Activated T-cell treated with anti-CD3 and anti-CD28 coated beads, Interleukin-2, amount 50 U/mL, for 1 hour (primary cell): ENCODE data around the gene SNRK.
A peak's percentile ranks its signal among the peaks of the same experiment; 100 is the strongest.
"Not testable (repeated sequence)": the region's sequence is repeated elsewhere in the genome, so short reads cannot be mapped to it uniquely, and the experiment has no call there.

Experiments
- DNase-seq: peaks from one replicate; pipeline ENCODE4 v3.0.0-alpha.2; 2020

SNRK gene

GRCh38 chr3:43346978-43347749, 60.8 kb downstream of the SNRK start:
- peak; percentile 39 for DNase-seq

- DNase-seq, result no peak
Observed at GRCh38 chr3:43347774-43348173, 61.4 kb downstream of the SNRK start.

GRCh38 chr3:43348350-43348749, 62.0 kb downstream of the SNRK start:
- DNase-seq, result no peak

GRCh38 chr3:43348852-43349574, 62.7 kb downstream of the SNRK start:
- DNase-seq, result peak; percentile 14

- no peak for DNase-seq
Observed at GRCh38 chr3:43349716-43350115, 63.4 kb downstream of the SNRK start.

GRCh38 chr3:43353393-43353792, 67.1 kb downstream of the SNRK start:
- DNase-seq, result no peak

GRCh38 chr3:43353923-43354670, 67.8 kb downstream of the SNRK start:
- DNase-seq, result no peak

- DNase-seq, result not testable (repeated sequence)
Observed at GRCh38 chr3:43356033-43356432, 69.7 kb downstream of the SNRK start.

- DNase-seq, result no peak
Observed at GRCh38 chr3:43361077-43361476, 74.7 kb downstream of the SNRK start.

GRCh38 chr3:43362183-43362582, 75.8 kb downstream of the SNRK start:
- DNase-seq, result no peak

- no peak for DNase-seq
Observed at GRCh38 chr3:43362961-43363360, 76.6 kb downstream of the SNRK start.

- DNase-seq, result no peak
Observed at GRCh38 chr3:43363621-43364266, 77.4 kb downstream of the SNRK start.

GRCh38 chr3:43364494-43364893, 78.2 kb downstream of the SNRK start:
- no peak for DNase-seq

GRCh38 chr3:43364926-43365325, 78.6 kb downstream of the SNRK start:
- no peak for DNase-seq

- no peak for DNase-seq
Observed at GRCh38 chr3:43365601-43366305, 79.4 kb downstream of the SNRK start.

- DNase-seq, result no peak
Observed at GRCh38 chr3:43366481-43366880, 80.1 kb downstream of the SNRK start.

GRCh38 chr3:43366885-43367284, 80.5 kb downstream of the SNRK start:
- no peak for DNase-seq

GRCh38 chr3:43369404-43370292, 83.3 kb downstream of the SNRK start:
- no peak for DNase-seq

- DNase-seq, result no peak
Observed at GRCh38 chr3:43370293-43370980, 84.1 kb downstream of the SNRK start.

GRCh38 chr3:43371494-43371893, 85.2 kb downstream of the SNRK start:
- DNase-seq, result no peak
